ENCODE measurements around the gene MBOAT2.
A peak's percentile ranks its signal among the peaks of the same experiment; 100 is the strongest.

MBOAT2 gene

GRCh38 chr2:8853426-8853825 lies 150.1 kb downstream of the MBOAT2 start:
- no peak for DNase-seq

GRCh38 chr2:8851811-8852560 lies 151.5 kb downstream of the MBOAT2 start:
- DNase-seq, result no peak

GRCh38 chr2:8850845-8851487 lies 152.5 kb downstream of the MBOAT2 start:
- DNase-seq, result no peak

DNA sequence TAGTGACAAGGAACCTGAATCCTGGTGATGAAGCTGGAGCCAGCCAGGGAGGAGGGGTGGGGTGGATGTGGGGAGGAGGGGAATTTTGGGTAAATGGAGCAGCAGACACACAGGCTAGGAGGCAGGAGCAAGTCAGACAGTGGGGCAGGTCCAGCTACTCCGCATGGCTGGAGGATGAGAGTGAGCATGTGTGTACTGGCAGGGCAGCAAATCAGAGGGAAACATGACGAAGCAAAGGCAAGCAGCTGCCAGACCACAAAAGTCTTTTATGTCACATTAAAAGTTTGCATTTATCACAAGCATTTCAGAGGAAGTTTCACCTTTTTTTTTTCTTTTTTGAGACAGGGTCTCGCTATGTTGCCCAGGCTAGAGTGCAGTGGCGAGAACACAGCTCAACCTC lies 154.2 kb downstream of the MBOAT2 start:
- no peak for DNase-seq

GRCh38 chr2:8848328-8849100 lies 155.0 kb downstream of the MBOAT2 start:
- DNase-seq, result no peak

DNA sequence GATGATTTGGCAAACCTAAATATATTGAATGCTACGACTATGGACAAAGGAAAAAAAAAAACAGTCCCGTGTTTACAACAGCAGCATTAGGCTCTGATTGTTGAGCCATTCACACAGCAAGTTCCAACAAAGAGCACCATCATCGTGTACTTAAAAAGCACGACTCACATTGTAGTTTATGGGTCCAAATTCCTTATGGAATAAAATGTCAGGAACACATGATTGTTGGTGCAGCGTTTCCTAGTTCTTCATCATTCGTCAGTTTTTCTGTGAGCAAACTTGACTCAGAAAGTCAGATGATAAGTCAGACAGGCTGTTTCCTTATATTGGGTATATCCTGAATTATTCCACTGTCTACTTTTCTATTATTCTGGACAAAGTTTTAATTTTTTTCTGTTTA lies 156.1 kb downstream of the MBOAT2 start:
- DNase-seq, result no peak

- no peak for DNase-seq
Measured at GRCh38 chr2:8841932-8842331, 161.6 kb downstream of the MBOAT2 start.

DNA sequence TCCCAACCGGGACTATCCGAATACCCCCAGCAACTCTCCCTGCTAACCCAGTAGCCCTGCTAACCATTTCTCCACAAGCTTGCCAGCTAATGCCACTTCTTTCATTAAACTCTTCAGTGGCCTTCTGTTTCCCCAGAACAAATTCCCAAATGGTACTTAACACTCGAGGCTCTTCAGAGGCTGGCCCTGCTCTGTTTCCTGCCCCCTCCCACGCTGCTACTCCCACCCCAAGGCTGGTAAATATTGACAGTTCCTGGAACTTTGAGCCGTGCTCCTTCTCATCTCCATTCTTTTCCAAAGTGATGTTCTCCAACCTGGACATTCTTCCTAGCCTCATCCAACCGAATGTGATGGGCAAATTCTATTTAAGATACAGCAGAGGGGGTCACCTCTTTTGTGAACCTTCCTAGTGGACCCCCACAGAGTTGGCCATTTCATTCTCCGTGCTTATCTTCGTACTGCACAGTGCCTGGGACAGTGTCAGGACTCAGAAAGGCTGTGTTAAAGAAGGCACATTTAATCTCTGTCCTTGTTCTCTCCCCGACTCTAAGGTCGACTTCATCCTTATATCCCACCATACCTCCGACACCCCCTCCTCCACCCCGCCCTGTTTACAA lies 162.9 kb downstream of the MBOAT2 start:
- DNase-seq, result no peak

- no peak for DNase-seq
Measured at GRCh38 chr2:8839189-8839965, 164.1 kb downstream of the MBOAT2 start.

GRCh38 chr2:8837795-8838140 lies 165.7 kb downstream of the MBOAT2 start:
- DNase-seq, result no peak

GRCh38 chr2:8836971-8837794 lies 166.3 kb downstream of the MBOAT2 start, which contains the start of gene KIDINS220:
Gene KIDINS220 (minus strand): TSS chr2:8837613. CDS start chr2:8827093, 10,520 bp downstream.
- peak; percentile 37 to 94 (median 83) for DNase-seq

- no peak for DNase-seq
Measured at GRCh38 chr2:8835279-8835678, 168.2 kb downstream of the MBOAT2 start.

DNA sequence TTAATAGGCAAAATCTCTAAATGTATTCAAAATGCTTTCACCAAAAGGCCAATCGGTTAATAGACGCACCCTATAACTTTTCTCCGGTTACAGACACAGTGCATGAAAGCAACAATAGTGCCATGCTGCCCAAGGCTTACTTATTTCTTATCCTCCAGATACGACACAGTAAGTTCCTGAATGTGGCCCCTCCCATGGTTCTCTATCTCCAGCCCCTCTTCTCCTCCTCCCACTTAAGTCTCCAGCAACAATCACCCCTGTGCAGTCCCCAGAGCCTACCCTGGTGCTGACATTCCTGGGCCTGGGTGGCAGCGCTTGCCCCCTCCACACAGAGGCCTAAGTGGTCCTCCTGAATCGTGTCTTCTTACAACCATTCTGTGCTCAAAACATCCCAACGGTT lies 169.6 kb downstream of the MBOAT2 start:
- no peak for DNase-seq

DNA sequence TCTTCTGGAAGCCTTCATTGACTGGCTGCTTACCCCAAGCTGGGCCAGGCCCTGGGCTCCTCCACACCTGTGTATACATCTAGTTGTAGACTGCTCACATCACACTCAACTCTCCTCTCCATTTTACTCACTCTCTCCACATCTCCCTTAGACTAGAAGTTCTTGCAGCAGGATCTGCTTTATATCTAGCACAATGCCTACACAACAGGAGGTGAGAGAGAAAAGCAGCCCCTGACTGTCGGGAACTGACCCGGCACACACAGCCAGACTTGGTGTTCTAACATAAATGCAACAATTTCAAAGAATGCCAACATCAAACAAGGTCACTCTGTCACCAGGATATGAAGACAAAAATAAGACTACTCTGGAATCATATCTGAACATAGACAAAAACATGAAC lies 172.0 kb downstream of the MBOAT2 start:
- DNase-seq, result no peak

- DNase-seq, result no peak
Measured at GRCh38 chr2:8827729-8828128, 175.8 kb downstream of the MBOAT2 start.

GRCh38 chr2:8822218-8822617 lies 181.3 kb downstream of the MBOAT2 start:
- DNase-seq, result no peak

DNA sequence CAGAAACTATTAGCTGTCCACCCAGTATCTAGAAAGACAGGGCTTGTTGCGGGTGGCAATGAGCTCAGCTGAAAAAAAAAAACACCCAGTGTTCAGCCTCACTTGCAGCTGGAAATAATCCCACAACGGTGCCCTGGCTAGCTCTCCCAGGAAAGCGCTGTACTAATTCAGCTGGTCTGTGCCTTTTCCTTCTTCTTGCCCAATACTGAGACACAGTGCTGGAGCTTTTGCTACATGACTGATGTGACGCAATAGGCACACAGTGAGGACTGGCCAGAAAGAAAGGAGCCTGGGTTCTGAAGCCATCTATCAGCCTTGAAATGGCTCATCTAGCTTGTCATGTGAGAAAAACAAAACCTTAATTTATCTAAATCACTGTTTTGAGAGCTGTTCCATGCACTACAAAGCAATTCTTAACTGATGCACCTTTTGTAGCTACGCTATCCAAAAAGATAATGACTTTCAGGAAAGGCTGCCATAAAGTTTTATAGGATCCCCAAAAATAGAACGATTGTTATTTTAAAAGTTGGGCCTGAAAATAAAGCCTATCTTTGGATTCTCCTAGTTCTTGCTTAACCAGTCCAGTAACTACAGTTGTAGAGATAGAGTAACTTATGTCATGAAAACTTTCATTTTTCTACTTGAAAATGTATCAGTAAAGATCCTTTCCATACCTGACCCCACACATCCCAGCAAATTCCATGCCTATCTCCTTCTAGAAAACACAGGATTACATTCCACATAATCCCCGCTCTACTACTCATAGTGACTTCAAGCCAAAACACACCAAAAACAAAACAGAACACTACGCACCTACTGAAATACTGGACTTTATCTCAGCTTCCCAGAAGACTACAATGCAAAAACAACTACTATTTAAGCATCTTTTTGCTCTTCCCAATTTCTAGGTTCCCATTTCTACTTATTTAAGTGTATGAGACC lies 181.9 kb downstream of the MBOAT2 start:
- DNase-seq, result peak in 10 of 14 donors; percentile 20 to 62 (median 36)

DNA sequence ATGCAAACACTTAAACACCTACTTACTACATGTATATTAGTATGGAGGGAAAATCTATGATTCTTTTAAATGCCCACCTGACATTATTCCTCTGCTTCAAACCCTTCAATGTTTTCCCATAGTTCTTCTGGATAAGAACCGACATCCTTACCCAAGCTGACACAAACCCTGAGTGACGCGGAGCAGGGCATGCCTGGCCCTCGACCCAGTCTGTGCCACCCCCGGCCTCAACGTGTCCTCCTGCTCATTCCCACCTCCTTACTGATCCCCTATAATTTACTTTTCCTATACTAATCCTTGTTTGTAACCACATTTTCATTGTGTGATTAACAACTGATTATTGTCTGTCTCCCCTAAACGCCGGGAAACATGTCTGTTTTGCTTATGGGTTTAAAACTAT lies 183.5 kb downstream of the MBOAT2 start:
- DNase-seq, result no peak

DNA sequence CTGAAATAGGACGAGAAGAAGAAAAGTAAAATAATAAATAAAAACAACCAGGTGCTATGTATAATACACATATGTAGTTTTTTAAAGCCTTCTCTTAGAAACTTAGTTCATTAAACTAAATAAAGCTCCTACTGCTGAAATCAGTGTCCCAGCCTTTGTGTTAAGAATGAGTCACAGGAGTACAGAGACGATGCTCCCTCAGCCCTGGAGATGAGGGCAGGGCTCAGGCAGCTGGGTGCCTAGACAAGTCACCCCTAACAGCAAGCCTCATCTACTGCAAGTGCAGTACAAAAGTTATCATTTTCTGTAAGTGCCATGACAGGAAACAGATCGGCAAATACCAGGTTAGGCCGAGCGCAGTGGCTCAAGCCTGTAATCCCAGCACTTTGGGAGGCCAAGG lies 184.3 kb downstream of the MBOAT2 start:
- DNase-seq, result peak in 1 of 14 donors; percentile 6

DNA sequence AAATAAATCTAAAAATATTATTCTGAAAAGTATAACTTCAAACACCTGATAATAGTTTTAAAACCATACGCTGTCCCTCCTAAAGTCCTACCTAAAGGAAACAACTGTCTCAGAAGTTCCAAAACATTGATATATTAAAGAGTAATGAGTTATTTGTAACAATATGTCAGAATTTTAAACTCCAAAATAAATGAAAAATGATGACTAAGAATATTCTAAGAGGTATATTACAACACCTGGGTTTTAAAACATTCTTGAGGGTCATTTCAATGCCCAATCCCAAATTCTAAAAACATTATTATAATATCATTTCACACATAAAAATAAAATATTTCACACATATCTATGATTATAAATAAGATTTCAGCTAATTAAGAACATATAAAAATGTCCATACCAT lies 186.3 kb downstream of the MBOAT2 start:
- DNase-seq, result no peak

All from C1 segment of cervical spinal cord (tissue), 14 donors.